SK-N-SH treated with all-trans-retinoic acid at 6 μM for 48 hours (cell line): Measurements from ENCODE around the gene FBLN5.

Experiments used
- ATAC-seq: fragments of 200-7000 bp; cut with Tn5 transposase; 3 replicates; pipeline ENCODE4 v1.9.1; 2020; ENCODE audit warnings: mild to moderate bottlenecking, moderate library complexity
- ARNTL ChIP-seq: fragments of 450-650 bp; formaldehyde crosslinking; IDR thresholded peaks from 2 replicates; pipeline ENCODE4 v1.5.0; 2020; ENCODE audit warnings: low read depth, mild to moderate bottlenecking, moderate library complexity, borderline replicate concordance
- BACH2 ChIP-seq: fragments of 250-450 bp; sonication (Bioruptor Pico); IDR thresholded peaks from 2 replicates; pipeline ENCODE4 v1.9.0; 2021; ENCODE audit warnings: mild to moderate bottlenecking, borderline replicate concordance
- CREB5 ChIP-seq: fragments of 250-450 bp; sonication (Bioruptor Pico); IDR thresholded peaks from 2 replicates; pipeline ENCODE4 v1.5.1; 2020; ENCODE audit warnings: low read depth, mild to moderate bottlenecking, moderate library complexity
- ESRRG ChIP-seq: fragments of 250-450 bp; sonication (Bioruptor Pico); IDR thresholded peaks from 2 replicates; pipeline ENCODE4 v1.6.1; 2021; ENCODE audit warnings: mild to moderate bottlenecking
- GLIS3 ChIP-seq: fragments of 250-450 bp; sonication (Bioruptor Pico); IDR thresholded peaks from 2 replicates; pipeline ENCODE4 v1.5.0; 2020; ENCODE audit warnings: mild to moderate bottlenecking, moderate library complexity
- ISL1 ChIP-seq: fragments of 250-450 bp; sonication (Bioruptor Pico); IDR thresholded peaks from 2 replicates; pipeline ENCODE4 v2.1.2; 2022; ENCODE audit warnings: mild to moderate bottlenecking, moderate library complexity
- OSR1 ChIP-seq: fragments of 250-450 bp; sonication (Bioruptor Pico); IDR thresholded peaks from 2 replicates; pipeline ENCODE4 v1.8.0; 2022; ENCODE audit warnings: moderate library complexity, mild to moderate bottlenecking, inconsistent platforms
- PATZ1 ChIP-seq: fragments of 250-450 bp; sonication (Bioruptor Pico); IDR thresholded peaks from 2 replicates; pipeline ENCODE4 v1.8.0; 2020; ENCODE audit warnings: mild to moderate bottlenecking, moderate library complexity, borderline replicate concordance
- POU6F1 ChIP-seq: fragments of 250-450 bp; sonication (Bioruptor Pico); IDR thresholded peaks from 2 replicates; pipeline ENCODE4 v1.8.0; 2021; ENCODE audit warnings: low read depth, mild to moderate bottlenecking, moderate library complexity, borderline replicate concordance
- PPARA ChIP-seq: fragments of 250-450 bp; sonication (Bioruptor Pico); IDR thresholded peaks from 2 replicates; pipeline ENCODE4 v1.5.0; 2020; ENCODE audit warnings: mild to moderate bottlenecking, borderline replicate concordance
- RARB ChIP-seq: fragments of 250-450 bp; sonication (Bioruptor Pico); IDR thresholded peaks from 2 replicates; pipeline ENCODE4 v1.8.0; 2021; ENCODE audit warnings: mild to moderate bottlenecking, moderate library complexity
- SNAI2 ChIP-seq: fragments of 250-450 bp; sonication (Bioruptor Pico); IDR thresholded peaks from 2 replicates; pipeline ENCODE4 v1.5.0; 2020; ENCODE audit warnings: mild to moderate bottlenecking, moderate library complexity
- TCF4 ChIP-seq: fragments of 250-450 bp; sonication (Bioruptor Pico); IDR thresholded peaks from 2 replicates; pipeline ENCODE4 v1.8.0; 2021; ENCODE audit warnings: mild to moderate bottlenecking, moderate library complexity, borderline replicate concordance
- TOX ChIP-seq: fragments of 250-450 bp; sonication (Bioruptor Pico); IDR thresholded peaks from 2 replicates; pipeline ENCODE4 v1.8.0; 2021; ENCODE audit warnings: mild to moderate bottlenecking, moderate library complexity, borderline replicate concordance
- ZC3H10 ChIP-seq: fragments of 250-450 bp; sonication (Bioruptor Pico); IDR thresholded peaks from 2 replicates; pipeline ENCODE4 v1.5.1; 2021; ENCODE audit warnings: mild to moderate bottlenecking, moderate library complexity
- ZFP3 ChIP-seq: fragments of 250-450 bp; sonication (Bioruptor Pico); IDR thresholded peaks from 2 replicates; pipeline ENCODE4 v1.5.0; 2020; ENCODE audit warnings: mild to moderate bottlenecking, moderate library complexity
- ZFP30 ChIP-seq: fragments of 450-650 bp; formaldehyde crosslinking; IDR thresholded peaks from 2 replicates; pipeline ENCODE4 v1.5.0; 2022; ENCODE audit warnings: mild to moderate bottlenecking, moderate library complexity
- ZNF565 ChIP-seq: fragments of 450-650 bp; formaldehyde crosslinking; conservative IDR thresholded peaks from 2 replicates; pipeline ENCODE4 v1.5.0; 2020; ENCODE audit warnings: low read depth, mild to moderate bottlenecking, moderate library complexity
- ZNF70 ChIP-seq: fragments of 450-650 bp; formaldehyde crosslinking; IDR thresholded peaks from 2 replicates; pipeline ENCODE4 v1.5.0; 2020; ENCODE audit warnings: mild to moderate bottlenecking, moderate library complexity
- ZNF8 ChIP-seq: fragments of 450-650 bp; formaldehyde crosslinking; IDR thresholded peaks from 2 replicates; pipeline ENCODE4 v1.5.0; 2020; ENCODE audit warnings: mild to moderate bottlenecking, moderate library complexity

Gene FBLN5

GRCh38 chr14:91953170-91953985 is 5.9 kb upstream of the FBLN5 start:
- no peak for ATAC-seq
- no peak for TF ChIP-seq ESRRG
- TF ChIP-seq OSR1 (CRISPR knock-in tag): no peak
- TF ChIP-seq ZNF565 (CRISPR knock-in tag): no peak
- TF ChIP-seq RARB: no peak
- TF ChIP-seq TCF4 (CRISPR knock-in tag): no peak
- TF ChIP-seq GLIS3 (CRISPR knock-in tag): no peak
- no peak for TF ChIP-seq TOX (CRISPR knock-in tag)
- TF ChIP-seq PATZ1 (CRISPR knock-in tag): no peak
- TF ChIP-seq CREB5 (CRISPR knock-in tag): no peak
- no peak for TF ChIP-seq ISL1 (CRISPR knock-in tag)
- TF ChIP-seq ZFP30 (CRISPR knock-in tag): no peak
- TF ChIP-seq BACH2 (CRISPR knock-in tag): no peak
- TF ChIP-seq ZC3H10 (CRISPR knock-in tag): no peak
- no peak for TF ChIP-seq ZFP3 (CRISPR knock-in tag)
- no peak for TF ChIP-seq POU6F1
- no peak for TF ChIP-seq ZNF70 (CRISPR knock-in tag)
- TF ChIP-seq, all 23 proteins: peak for 0

GRCh38 chr14:91946622-91947474 is 646 bp downstream of the FBLN5 start:
- peak; percentile 54 for ATAC-seq
- no peak for TF ChIP-seq CREB5 (CRISPR knock-in tag)
- no peak for TF ChIP-seq RARB
- TF ChIP-seq ZFP3 (CRISPR knock-in tag): no peak
- TF ChIP-seq ISL1 (CRISPR knock-in tag): no peak
- no peak for TF ChIP-seq GLIS3 (CRISPR knock-in tag)
- TF ChIP-seq ZNF70 (CRISPR knock-in tag): no peak
- TF ChIP-seq ZC3H10 (CRISPR knock-in tag): no peak
- TF ChIP-seq TOX (CRISPR knock-in tag): no peak
- TF ChIP-seq ZNF8: no peak
- no peak for TF ChIP-seq BACH2 (CRISPR knock-in tag)
- TF ChIP-seq ARNTL (CRISPR knock-in tag): no peak
- TF ChIP-seq POU6F1: no peak
- TF ChIP-seq ZFP30 (CRISPR knock-in tag): no peak
- no peak for TF ChIP-seq PPARA (CRISPR knock-in tag)
- TF ChIP-seq SNAI2 (CRISPR knock-in tag): no peak
- no peak for TF ChIP-seq ZNF565 (CRISPR knock-in tag)
